GM18951 (cell line): ENCODE measurements around the gene OR51E1.

Source experiments
- POLR2A ChIP-seq: IDR thresholded peaks from 4 replicates; pipeline ENCODE4 v1.6.1; 2011; ENCODE audit warnings: mild to moderate bottlenecking; ENCODE audit not compliant: insufficient read length, insufficient read depth; ENCODE audit errors: extremely low read depth
- in situ Hi-C: fragments of 300-500 bp; cut with MboI; formaldehyde crosslinking; loops from one replicate; pipeline ENCODE4 v1.12.0; 2022; ENCODE audit warnings: low sequenced_read_pairs, mixed read lengths, inconsistent platforms; ENCODE audit not compliant: unreplicated experiment

Gene OR51E1

GRCh38 chr11:4704054-4704789, 60.4 kb downstream of the OR51E1 start, which contains the start of gene MMP26:
TSS of gene MMP26 (plus strand) at chr11:4704784.
- no peak for TF ChIP-seq POLR2A
- in situ Hi-C loops = no loop called here

- in situ Hi-C loops = no loop called here
- TF ChIP-seq POLR2A = no peak
Observed at GRCh38 chr11:4704790-4705334, 61.1 kb downstream of the OR51E1 start.
